ENCODE results near the gene ELK4.
A peak's percentile ranks its signal among the peaks of the same experiment; 100 is the strongest.

The ELK4 gene

DNA sequence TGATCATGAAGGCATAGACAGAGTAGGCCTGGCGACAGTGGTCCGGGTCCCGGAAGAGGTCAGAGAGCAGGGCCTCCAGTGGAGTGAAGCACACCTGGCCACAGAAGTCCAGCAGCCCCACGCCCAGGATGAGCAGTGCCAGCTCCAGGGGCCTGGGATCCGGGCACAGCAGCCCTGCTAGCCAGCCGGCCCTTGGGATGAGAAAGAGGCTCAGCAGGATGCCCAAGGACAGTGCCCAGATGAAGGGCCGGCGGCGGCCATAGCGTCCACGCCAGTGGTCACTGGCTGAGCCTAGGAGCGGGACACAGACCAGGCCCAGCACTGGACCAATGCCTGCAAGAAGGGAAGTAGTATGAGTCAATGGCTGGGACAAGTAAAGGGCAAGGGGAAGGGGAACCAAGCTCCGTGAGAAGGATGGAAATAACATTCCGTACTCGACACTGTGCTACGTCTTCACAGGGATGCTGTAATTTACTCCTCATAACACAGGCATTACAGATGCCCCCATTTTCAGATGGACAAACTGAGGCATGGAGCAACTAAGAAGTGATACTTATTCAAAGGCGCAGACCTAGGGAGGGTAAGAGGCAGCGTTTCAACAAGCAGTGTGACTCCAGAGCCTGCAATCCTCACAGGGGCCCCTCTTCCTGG is 31.6 kb upstream of the ELK4 start:
- no peak overlapping the region for H3K4me3 ChIP-seq (ENCODE audit: low read length)
- DNase-seq (ENCODE audit: low read depth): no peak
- no peak for TF ChIP-seq CTCF (conservative IDR thresholded peaks at IDR 0.05; ENCODE audit: low read length)

DNA sequence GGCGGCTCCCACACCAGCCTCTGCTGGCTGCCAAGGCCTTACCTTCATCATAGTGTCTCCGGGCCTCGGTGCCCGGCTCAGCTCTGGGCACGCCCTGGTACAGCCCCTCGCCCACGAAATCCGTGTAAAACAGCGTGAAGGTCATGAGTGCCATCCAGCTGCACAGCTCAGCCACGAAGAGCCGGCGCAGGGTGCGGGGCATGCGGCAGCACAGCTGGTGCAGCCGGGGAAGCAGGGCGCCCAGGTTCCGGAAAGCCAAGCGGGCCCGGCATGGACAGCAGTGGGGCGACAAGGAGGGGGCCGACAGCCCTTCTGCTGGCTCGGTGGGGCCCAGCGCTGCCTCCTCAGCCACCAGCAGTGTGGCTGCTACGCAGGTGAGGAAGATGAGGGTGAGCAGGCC is 31.0 kb upstream of the ELK4 start:
- H3K4me3 ChIP-seq (ENCODE audit: low read length): no peak overlapping the region
- no peak for DNase-seq (ENCODE audit: low read depth)
- no peak for TF ChIP-seq CTCF (conservative IDR thresholded peaks at IDR 0.05; ENCODE audit: low read length)

GRCh38 chr1:205662135-205662738 is 30.4 kb upstream of the ELK4 start:
- DNase-seq (ENCODE audit: low read depth): no peak
- TF ChIP-seq CTCF (conservative IDR thresholded peaks at IDR 0.05; ENCODE audit: low read length): no peak
- H3K4me3 ChIP-seq (ENCODE audit: low read length): no peak overlapping the region

GRCh38 chr1:205661429-205662134 is 29.8 kb upstream of the ELK4 start:
- no peak for TF ChIP-seq CTCF (conservative IDR thresholded peaks at IDR 0.05; ENCODE audit: low read length)
- no peak overlapping the region for H3K4me3 ChIP-seq (ENCODE audit: low read length)
- no peak for DNase-seq (ENCODE audit: low read depth)

- TF ChIP-seq CTCF (conservative IDR thresholded peaks at IDR 0.05; ENCODE audit: low read length): no peak
- DNase-seq (ENCODE audit: low read depth): no peak
These were observed 28.6 kb upstream of the ELK4 start for GRCh38 chr1:205660361-205660760.

DNA sequence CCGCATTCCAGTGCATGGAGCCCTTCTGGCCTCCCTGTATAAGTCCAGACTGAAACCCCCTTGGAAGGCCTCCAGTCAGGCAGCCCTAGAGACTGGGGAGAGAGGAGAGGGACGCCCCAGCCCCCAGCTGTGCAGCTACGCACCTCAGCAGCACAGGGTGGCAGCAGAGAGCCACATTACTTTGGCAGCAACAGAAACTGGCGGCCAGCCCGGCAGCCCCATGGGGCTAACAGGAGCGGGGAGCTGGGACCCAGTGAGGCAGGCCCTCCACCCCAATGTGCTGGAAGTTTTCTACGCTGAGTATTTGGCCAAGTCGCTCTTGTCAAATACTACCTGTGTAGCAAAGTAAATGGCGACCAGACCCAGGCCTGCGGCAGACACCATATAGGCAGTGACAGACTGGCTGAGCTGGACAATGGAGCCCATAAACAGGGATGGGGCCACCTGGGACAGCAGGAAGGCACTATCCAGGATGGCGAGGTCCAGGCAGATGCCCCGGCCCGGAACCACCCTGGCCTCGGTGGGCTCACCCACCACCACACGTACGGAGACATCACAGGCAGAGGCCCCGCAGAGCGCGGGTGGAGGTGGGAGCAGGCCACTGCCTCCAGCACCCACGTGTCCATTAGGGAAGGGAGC is 27.3 kb upstream of the ELK4 start:
- no peak overlapping the region for H3K4me3 ChIP-seq (ENCODE audit: low read length)
- TF ChIP-seq CTCF (conservative IDR thresholded peaks at IDR 0.05; ENCODE audit: low read length): peak; percentile 85
- DNase-seq (ENCODE audit: low read depth): peak; percentile 51

More at GRCh38 chr1:205660361-205660760, 28.6 kb upstream of the ELK4 start:
- no peak overlapping the region for H3K4me3 ChIP-seq (ENCODE audit: low read length)

All from AG10803 (cell line).